Tibial nerve (tissue), 4 donors: ENCODE data around the gene RSPO1. TPM values are rescaled to one million over a fixed set of nuclear protein-coding genes. Genes with fewer than 3 reads are reported as not detected.

Experiments used
- DNase-seq, 2 donors: peaks; one replicate each; pipeline ENCODE4 v3.0.0-alpha.2; 2019; ENCODE audit warnings: low spot score in 2 of 2
- H3K27ac ChIP-seq, 4 donors: fragments of 200-600 bp; sonication (generic) in 3 of 4; one replicate each; pipeline ENCODE4 v1.5.1; 2017 to 2019; ENCODE audit warnings: mild to moderate bottlenecking in 1 of 4
- H3K27me3 ChIP-seq, 2 donors: fragments of 200-600 bp; sonication (generic) in 1 of 2; one replicate each; pipeline versions ENCODE4 v1.5.1 to v1.6.0; 2017 to 2019
- H3K36me3 ChIP-seq, 3 donors: fragments of 200-600 bp; sonication (generic); one replicate each; pipeline ENCODE4 v1.5.1; 2018 to 2019
- H3K4me1 ChIP-seq, 4 donors: fragments of 200-600 bp; sonication (generic) in 3 of 4; one replicate each; pipeline ENCODE4 v1.5.1; 2017 to 2019
- H3K4me3 ChIP-seq, 4 donors: fragments of 200-600 bp; sonication (generic) in 3 of 4; one replicate each; pipeline ENCODE4 v1.5.1; 2017 to 2019; ENCODE audit warnings: mild to moderate bottlenecking in 1 of 4, moderate library complexity in 1 of 4
- H3K9me3 ChIP-seq, 4 donors: fragments of 200-600 bp; sonication (generic) in 3 of 4; one replicate each; pipeline ENCODE4 v1.5.1; 2017 to 2019
- CTCF ChIP-seq, 5 experiments: fragments of 200-600 bp in 3 of 5; fragments of 450-650 bp in 2 of 5; sonication (generic) in 3 of 5; IDR thresholded peaks; one replicate each; pipeline ENCODE4 v1.5.1; 2016 to 2019; ENCODE audit warnings: antibody characterized with exemption in 5 of 5, mild to moderate bottlenecking in 3 of 5, moderate library complexity in 2 of 5
- EP300 ChIP-seq, 2 donors: sonication (generic); formaldehyde crosslinking; IDR thresholded peaks; one replicate each; pipeline ENCODE4 v1.6.1; 2017; ENCODE audit warnings: antibody characterized with exemption in 2 of 2, mild to moderate bottlenecking in 1 of 2
- POLR2A ChIP-seq, 2 donors: fragments of 450-650 bp; IDR thresholded peaks; one replicate each; pipeline ENCODE4 v1.6.1; 2017; ENCODE audit warnings: antibody characterized with exemption in 2 of 2, mild to moderate bottlenecking in 2 of 2, moderate library complexity in 2 of 2
- WGBS, 2 donors: methylation state at CpG; one replicate each; pipeline ENCODE4 v1.1.5; 2018; 5-methylcytosine and 5-hydroxymethylcytosine counted together
- total RNA-seq, 4 donors: library from RNA; depleted of rRNA; stranded (reverse); fragments of >200 nt; gene quantifications; one replicate each; pipeline ENCODE4 v1.1.0, GENCODE V29; 2016

RSPO1 gene
- total RNA-seq, 4 donors from 2014 or later, result 0.20 to 0.21 TPM; not detected in 2

- WGBS, 2 donors, result 88 to 94% methylated on average over 3 of the region's 3 CpGs
- peaks cover 2 to 100% (median 55%) of the 10 kb centered on the region in 3 donors for H3K36me3 ChIP-seq
- H3K4me1 ChIP-seq, result no peaks in the 10 kb centered on the region
- no peaks in the 10 kb centered on the region for H3K27me3 ChIP-seq
- DNase-seq, result no peak
- H3K4me3 ChIP-seq, result no peak overlapping the region
- H3K27ac ChIP-seq, result no peak overlapping the region
- H3K9me3 ChIP-seq, result no peaks in the 10 kb centered on the region
- TF ChIP-seq CTCF (IDR thresholded peaks at IDR 0.05), result no peak
Observed at GRCh38 chr1:37570528-37571334, 64.0 kb downstream of the RSPO1 start.

GRCh38 chr1:37567023-37567422 is 67.7 kb downstream of the RSPO1 start:
- WGBS, 2 donors, result 75 to 90% methylated on average over 3 of the region's 3 CpGs
- Histone ChIP-seq H3K27me3 (no peaks in the 10 kb centered on the region), H3K4me1 (no peaks in the 10 kb centered on the region), H3K9me3 (no peaks in the 10 kb centered on the region), H3K4me3 (no peak overlapping the region), H3K27ac (no peak overlapping the region), H3K36me3 (peaks cover 0 to 98% (median 41%) of the 10 kb centered on the region in 3 donors)
- DNase-seq, result no peak
- TF ChIP-seq EP300 (IDR thresholded peaks at IDR 0.05), result no peak
- TF ChIP-seq POLR2A (IDR thresholded peaks at IDR 0.05), result no peak
- TF ChIP-seq CTCF (IDR thresholded peaks at IDR 0.05), result no peak

- no peaks in the 10 kb centered on the region for H3K27me3 ChIP-seq
- no peak for TF ChIP-seq EP300 (IDR thresholded peaks at IDR 0.05)
- TF ChIP-seq POLR2A (IDR thresholded peaks at IDR 0.05), result no peak
- H3K4me3 ChIP-seq, result no peak overlapping the region
- H3K4me1 ChIP-seq, result no peaks in the 10 kb centered on the region
- H3K9me3 ChIP-seq, result no peaks in the 10 kb centered on the region
- H3K36me3 ChIP-seq, result peaks cover 0 to 93% (median 36%) of the 10 kb centered on the region in 3 donors
- no peak for DNase-seq
- H3K27ac ChIP-seq, result no peak overlapping the region
Observed at GRCh38 chr1:37564892-37565291, 69.8 kb downstream of the RSPO1 start.

- no peaks in the 10 kb centered on the region for H3K4me1 ChIP-seq
- TF ChIP-seq EP300 (IDR thresholded peaks at IDR 0.05), result no peak
- 83 to 100% methylated on average over 1 of the region's 1 CpG for WGBS, 2 donors
- H3K27me3 ChIP-seq, result no peaks in the 10 kb centered on the region
- no peak overlapping the region for H3K27ac ChIP-seq
- peaks cover 0 to 89% (median 20%) of the 10 kb centered on the region in 3 donors for H3K36me3 ChIP-seq
- DNase-seq, result no peak
- no peak overlapping the region for H3K4me3 ChIP-seq
- H3K9me3 ChIP-seq, result no peaks in the 10 kb centered on the region
Observed at GRCh38 chr1:37562984-37563383, 71.7 kb downstream of the RSPO1 start.

Other genes starting within 250 kb of the RSPO1 start
- 10 to 100 TPM in 3 of 4 donors, 1 to 10 TPM in 1; 7.9 to 15.7 (median 10.9) TPM for gene ZC3H12A, start 160.3 kb downstream of the RSPO1 start, total RNA-seq
- 10 to 100 TPM; 33.3 to 59.4 (median 40.3) TPM for gene MEAF6, start 120.1 kb downstream of the RSPO1 start, total RNA-seq
- gene SNIP1, start 80.6 kb downstream of the RSPO1 start, total RNA-seq, result 10 to 100 TPM in 3 of 4 donors, 1 to 10 TPM in 1; 9.0 to 46.9 (median 37.7) TPM
- 10 to 100 TPM in 1 of 4 donors, 1 to 10 TPM in 3; 6.3 to 10.3 (median 9.5) TPM for gene DNALI1, start 78.0 kb downstream of the RSPO1 start, total RNA-seq
- 10 to 100 TPM; 27.8 to 67.5 (median 44.2) TPM for gene GNL2, start 39.0 kb downstream of the RSPO1 start, total RNA-seq
- gene CDCA8, start 57.6 kb upstream of the RSPO1 start, total RNA-seq, result under 1 TPM in 3 of 4 donors, not detected in 1; 0.66 to 0.98 (median 0.90) TPM
- under 1 TPM in 3 of 4 donors, not detected in 1; under 0.01 to 0.30 (median 0.21) TPM for gene EPHA10, start 130.2 kb upstream of the RSPO1 start, total RNA-seq
- 1 to 10 TPM in 3 of 4 donors, under 1 TPM in 1; 0.44 to 1.8 (median 1.7) TPM for gene MANEAL, start 159.0 kb upstream of the RSPO1 start, total RNA-seq
- gene C1orf122, start 172.9 kb upstream of the RSPO1 start, total RNA-seq, result 100 to 1,000 TPM in 1 of 4 donors, 10 to 100 TPM in 3; 80.6 to 132 (median 92.7) TPM
- 10 to 100 TPM in 2 of 4 donors, 1 to 10 TPM in 2; 8.1 to 13.8 (median 10.8) TPM for gene YRDC, start 173.3 kb upstream of the RSPO1 start, total RNA-seq
- 1 to 10 TPM; 6.1 to 9.0 (median 7.8) TPM for gene MTF1, start 224.7 kb upstream of the RSPO1 start, total RNA-seq